ENCODE results near the gene PTK6.
A peak's percentile ranks its signal among the peaks of the same experiment; 100 is the strongest.
"Not testable (repeated sequence)": the region's sequence is repeated elsewhere in the genome, so short reads cannot be mapped to it uniquely, and the experiment has no call there.

The PTK6 gene

GRCh38 chr20:63574829-63575743, 37.9 kb upstream of the PTK6 start:
- Histone ChIP-seq H3K27me3 (ENCODE audit: control insufficient read depth, insufficient read depth, low read length) (no peaks in the 10 kb centered on the region), H3K27ac (ENCODE audit: low read depth, low read length) (no peak overlapping the region), H3K36me3 (ENCODE audit: control insufficient read depth, insufficient read depth, low read length) (peaks cover 3% of the 10 kb centered on the region), H3K4me3 (ENCODE audit: low read depth, low read length) (peak overlapping the region; percentile 71; the same call in 1 of the 2 replicates), H3K9me3 (ENCODE audit: control insufficient read depth, insufficient read depth, low read depth, low read length) (no peaks in the 10 kb centered on the region), H3K9ac (ENCODE audit: low read length) (no peak overlapping the region), H3K4me1 (ENCODE audit: control insufficient read depth, insufficient read depth, low read length) (peaks cover 5% of the 10 kb centered on the region)

- Histone ChIP-seq H3K27ac (ENCODE audit: low read depth, low read length) (no peak within 1 kb of the TSS), H3K9me3 (ENCODE audit: control insufficient read depth, insufficient read depth, low read depth, low read length) (no peaks in the 10 kb centered on the region), H3K36me3 (ENCODE audit: control insufficient read depth, insufficient read depth, low read length) (peaks cover 3% of the 10 kb centered on the region), H3K4me1 (ENCODE audit: control insufficient read depth, insufficient read depth, low read length) (peaks cover 5% of the 10 kb centered on the region), H3K4me3 (ENCODE audit: low read depth, low read length) (peak within 1 kb of the TSS; percentile 71), H3K9ac (ENCODE audit: low read length) (peak within 1 kb of the TSS; percentile 61), H3K27me3 (ENCODE audit: control insufficient read depth, insufficient read depth, low read length) (no peaks in the 10 kb centered on the region)
Measured at GRCh38 chr20:63574156-63574828, 37.1 kb upstream of the PTK6 start, which contains the start of gene HELZ2. HELZ2 (minus strand) TSS chr20:63574239; CDS start chr20:63572385, 1,854 bp downstream.

GRCh38 chr20:63573647-63574131, 36.5 kb upstream of the PTK6 start:
- no peak overlapping the region for H3K27ac ChIP-seq (ENCODE audit: low read depth, low read length)
- H3K4me3 ChIP-seq (ENCODE audit: low read depth, low read length) = peak overlapping the region; percentile 64
- H3K9ac ChIP-seq (ENCODE audit: low read length) = peak overlapping the region; percentile 9
- no peaks in the 10 kb centered on the region for H3K27me3 ChIP-seq (ENCODE audit: control insufficient read depth, insufficient read depth, low read length)
- H3K36me3 ChIP-seq (ENCODE audit: control insufficient read depth, insufficient read depth, low read length) = peaks cover 3% of the 10 kb centered on the region
- peaks cover 5% of the 10 kb centered on the region for H3K4me1 ChIP-seq (ENCODE audit: control insufficient read depth, insufficient read depth, low read length)
- no peaks in the 10 kb centered on the region for H3K9me3 ChIP-seq (ENCODE audit: control insufficient read depth, insufficient read depth, low read depth, low read length)

GRCh38 chr20:63572788-63573646, 35.8 kb upstream of the PTK6 start:
- Histone ChIP-seq H3K36me3 (ENCODE audit: control insufficient read depth, insufficient read depth, low read length) (peaks cover 3% of the 10 kb centered on the region), H3K27ac (ENCODE audit: low read depth, low read length) (no peak overlapping the region), H3K9me3 (ENCODE audit: control insufficient read depth, insufficient read depth, low read depth, low read length) (no peaks in the 10 kb centered on the region), H3K4me1 (ENCODE audit: control insufficient read depth, insufficient read depth, low read length) (peaks cover 5% of the 10 kb centered on the region), H3K9ac (ENCODE audit: low read length) (no peak overlapping the region), H3K4me3 (ENCODE audit: low read depth, low read length) (peak overlapping the region; percentile 64), H3K27me3 (ENCODE audit: control insufficient read depth, insufficient read depth, low read length) (no peaks in the 10 kb centered on the region)

- Histone ChIP-seq H3K4me3 (ENCODE audit: low read depth, low read length) (no peak overlapping the region), H3K27me3 (ENCODE audit: control insufficient read depth, insufficient read depth, low read length) (no peaks in the 10 kb centered on the region), H3K9me3 (ENCODE audit: control insufficient read depth, insufficient read depth, low read depth, low read length) (no peaks in the 10 kb centered on the region), H3K27ac (ENCODE audit: low read depth, low read length) (no peak overlapping the region), H3K36me3 (ENCODE audit: control insufficient read depth, insufficient read depth, low read length) (peaks cover 3% of the 10 kb centered on the region), H3K4me1 (ENCODE audit: control insufficient read depth, insufficient read depth, low read length) (peaks cover 5% of the 10 kb centered on the region), H3K9ac (ENCODE audit: low read length) (no peak overlapping the region)
Measured at GRCh38 chr20:63572071-63572787, 35.1 kb upstream of the PTK6 start.

GRCh38 chr20:63571087-63571478, 33.9 kb upstream of the PTK6 start:
- H3K27me3 ChIP-seq (ENCODE audit: control insufficient read depth, insufficient read depth, low read length); H3K9ac ChIP-seq (ENCODE audit: low read length); H3K4me3 ChIP-seq (ENCODE audit: low read depth, low read length); H3K27ac ChIP-seq (ENCODE audit: low read depth, low read length); H3K4me1 ChIP-seq (ENCODE audit: control insufficient read depth, insufficient read depth, low read length); H3K36me3 ChIP-seq (ENCODE audit: control insufficient read depth, insufficient read depth, low read length); H3K9me3 ChIP-seq (ENCODE audit: control insufficient read depth, insufficient read depth, low read depth, low read length): not testable (repeated sequence)

- peaks cover 7% of the 10 kb centered on the region for H3K36me3 ChIP-seq (ENCODE audit: control insufficient read depth, insufficient read depth, low read length)
- H3K4me3 ChIP-seq (ENCODE audit: low read depth, low read length) = no peak overlapping the region
- H3K27ac ChIP-seq (ENCODE audit: low read depth, low read length) = no peak overlapping the region
- no peaks in the 10 kb centered on the region for H3K27me3 ChIP-seq (ENCODE audit: control insufficient read depth, insufficient read depth, low read length)
- no peak overlapping the region for H3K9ac ChIP-seq (ENCODE audit: low read length)
- peaks cover 5% of the 10 kb centered on the region for H3K4me1 ChIP-seq (ENCODE audit: control insufficient read depth, insufficient read depth, low read length)
- no peaks in the 10 kb centered on the region for H3K9me3 ChIP-seq (ENCODE audit: control insufficient read depth, insufficient read depth, low read depth, low read length)
Measured at GRCh38 chr20:63570281-63571086, 33.3 kb upstream of the PTK6 start.

- Histone ChIP-seq H3K9me3 (ENCODE audit: control insufficient read depth, insufficient read depth, low read depth, low read length) (no peaks in the 10 kb centered on the region), H3K36me3 (ENCODE audit: control insufficient read depth, insufficient read depth, low read length) (peaks cover 7% of the 10 kb centered on the region), H3K27me3 (ENCODE audit: control insufficient read depth, insufficient read depth, low read length) (no peaks in the 10 kb centered on the region), H3K9ac (ENCODE audit: low read length) (no peak overlapping the region), H3K4me1 (ENCODE audit: control insufficient read depth, insufficient read depth, low read length) (peaks cover under 1% of the 10 kb centered on the region), H3K4me3 (ENCODE audit: low read depth, low read length) (no peak overlapping the region), H3K27ac (ENCODE audit: low read depth, low read length) (no peak overlapping the region)
Measured at GRCh38 chr20:63568986-63569949, 32.1 kb upstream of the PTK6 start.
